ENCODE results near the gene CDC27.

DNA sequence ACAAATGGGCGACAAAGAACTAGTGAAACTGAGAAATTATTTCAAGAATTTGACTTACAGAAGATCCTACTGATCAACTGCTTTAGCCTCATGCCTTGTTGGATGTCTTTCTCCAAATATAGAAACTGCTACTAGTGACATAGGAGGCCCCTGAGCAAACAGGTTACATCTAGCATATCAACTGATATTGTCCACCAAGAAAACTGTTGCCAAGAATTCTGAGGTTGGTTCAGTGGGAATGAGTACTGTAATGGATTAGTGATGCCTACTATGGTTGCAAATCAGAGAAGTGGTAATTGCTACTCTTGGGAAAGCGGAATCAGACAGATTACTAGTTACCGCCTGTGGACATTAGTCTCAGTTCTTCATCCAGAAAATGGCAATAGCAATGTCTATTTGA lies 10.0 kb downstream of the CDC27 start:
- TF ChIP-seq, protein P1, sequence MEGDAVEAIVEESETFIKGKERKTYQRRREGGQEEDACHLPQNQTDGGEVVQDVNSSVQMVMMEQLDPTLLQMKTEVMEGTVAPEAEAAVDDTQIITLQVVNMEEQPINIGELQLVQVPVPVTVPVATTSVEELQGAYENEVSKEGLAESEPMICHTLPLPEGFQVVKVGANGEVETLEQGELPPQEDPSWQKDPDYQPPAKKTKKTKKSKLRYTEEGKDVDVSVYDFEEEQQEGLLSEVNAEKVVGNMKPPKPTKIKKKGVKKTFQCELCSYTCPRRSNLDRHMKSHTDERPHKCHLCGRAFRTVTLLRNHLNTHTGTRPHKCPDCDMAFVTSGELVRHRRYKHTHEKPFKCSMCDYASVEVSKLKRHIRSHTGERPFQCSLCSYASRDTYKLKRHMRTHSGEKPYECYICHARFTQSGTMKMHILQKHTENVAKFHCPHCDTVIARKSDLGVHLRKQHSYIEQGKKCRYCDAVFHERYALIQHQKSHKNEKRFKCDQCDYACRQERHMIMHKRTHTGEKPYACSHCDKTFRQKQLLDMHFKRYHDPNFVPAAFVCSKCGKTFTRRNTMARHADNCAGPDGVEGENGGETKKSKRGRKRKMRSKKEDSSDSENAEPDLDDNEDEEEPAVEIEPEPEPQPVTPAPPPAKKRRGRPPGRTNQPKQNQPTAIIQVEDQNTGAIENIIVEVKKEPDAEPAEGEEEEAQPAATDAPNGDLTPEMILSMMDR (conservative IDR thresholded peaks at IDR 0.05 in 1 of 2, IDR thresholded peaks at IDR 0.05 in 1 of 2; ENCODE audit: low read depth in 1 of 2, low read length in 2 of 2) = no peak
- no peak for TF ChIP-seq EZH2 (IDR thresholded peaks at IDR 0.05; ENCODE audit: low read length, missing control alignments)
